H1 (cell line): Measurements from ENCODE around the gene DNAJC17. TPM values are rescaled to one million over a fixed set of nuclear protein-coding genes. Genes with fewer than 3 reads are reported as not detected.

Source experiments
- CTCF ChIA-PET: fragments of 300-600 bp; sonication (Branson Sonifier 250); formaldehyde crosslinking; loops from one replicate; lab custom pipeline; 2021; ENCODE audit not compliant: partially characterized antibody; lab: Charles Lee
- POLR2A ChIA-PET: fragments of 300-600 bp; sonication (Branson Sonifier 250); formaldehyde crosslinking; loops from one replicate; lab custom pipeline; 2021; ENCODE audit warnings: inconsistent platforms; ENCODE audit not compliant: partially characterized antibody; lab: Charles Lee
- DNase-seq, 2 experiments: peaks; one replicate each; pipeline versions ENCODE4 v3.0.0 to v3.0.0-alpha.2; 2010 to 2022; ENCODE audit warnings: low spot score in 2 of 2, low read depth in 1 of 2, mixed read lengths in 1 of 2
- FAIRE-seq: peaks from 2 replicates; lab custom pipeline; 2011; peaks lifted over from hg19 to GRCh38; lab: Jason Lieb, UNC
- H2AFZ ChIP-seq: 2 replicates; pipeline ENCODE4 v1.8.1; 2012; ENCODE audit warnings: low read length, inconsistent platforms
- H2AK5ac ChIP-seq: 2 replicates; pipeline ENCODE4 v1.6.1; 2013; ENCODE audit warnings: low read depth, low read length
- H2BK120ac ChIP-seq: replicated peaks from 2 replicates; pipeline ENCODE3; 2013; ENCODE audit warnings: low read depth, low read length, inconsistent platforms
- H2BK12ac ChIP-seq: 2 replicates; pipeline ENCODE4 v1.6.1; 2013; ENCODE audit warnings: low read depth, low read length
- H2BK15ac ChIP-seq: 2 replicates; pipeline ENCODE4 v1.6.1; 2013; ENCODE audit warnings: low read length
- H2BK20ac ChIP-seq: 2 replicates; pipeline ENCODE4 v1.6.1; 2013; ENCODE audit warnings: low read length
- H2BK5ac ChIP-seq: 2 replicates; pipeline ENCODE4 v1.6.1; 2013; ENCODE audit warnings: low read depth, low read length
- H3K14ac ChIP-seq: 2 replicates; pipeline ENCODE4 v1.6.1; 2013; ENCODE audit warnings: inconsistent platforms; ENCODE audit not compliant: insufficient read length
- H3K18ac ChIP-seq: 2 replicates; pipeline ENCODE4 v1.6.1; 2013; ENCODE audit warnings: low read length; ENCODE audit errors: extremely low read depth
- H3K23ac ChIP-seq: 2 replicates; pipeline ENCODE4 v1.6.1; 2013; ENCODE audit warnings: inconsistent platforms; ENCODE audit not compliant: insufficient read length
- H3K23me2 ChIP-seq: 2 replicates; pipeline ENCODE4 v1.6.1; 2013; ENCODE audit warnings: low read depth, low read length
- H3K27ac ChIP-seq: 2 replicates; pipeline ENCODE4 v1.6.1; 2011; ENCODE audit warnings: low read depth, low read length, inconsistent platforms
- H3K27me3 ChIP-seq, 4 experiments: replicated peaks in 1 of 4; 1 replicate in 1 of 4; 2 replicates in 3 of 4; pipeline versions ENCODE4 v1.6.1 to v1.8.1; 2011 to 2013; ENCODE audit warnings: low read length in 3 of 4, mild to moderate bottlenecking in 3 of 4, inconsistent platforms in 2 of 4, mixed read lengths in 2 of 4, moderate library complexity in 1 of 4; ENCODE audit not compliant: control insufficient read depth in 3 of 4, insufficient read depth in 3 of 4; ENCODE audit errors: extremely low read depth in 1 of 4
- H3K36me3 ChIP-seq, 4 experiments: 2 replicates each; pipeline versions ENCODE4 v1.6.1 to v1.8.1; 2011 to 2013; ENCODE audit warnings: mild to moderate bottlenecking in 4 of 4, low read length in 3 of 4, moderate library complexity in 2 of 4, control low read depth in 1 of 4, inconsistent platforms in 1 of 4; ENCODE audit not compliant: insufficient read depth in 4 of 4, control insufficient read depth in 2 of 4
- H3K4ac ChIP-seq: replicated peaks from 2 replicates; pipeline ENCODE3; 2013; ENCODE audit warnings: low read length, low read depth, mixed read lengths, inconsistent platforms; ENCODE audit not compliant: insufficient read length
- H3K4me1 ChIP-seq, 4 experiments: replicated peaks in 1 of 4; 1 replicate in 1 of 4; 2 replicates in 3 of 4; pipeline versions ENCODE4 v1.6.1 to v1.8.1; 2011 to 2013; ENCODE audit warnings: low read length in 3 of 4, inconsistent platforms in 2 of 4, mixed read lengths in 1 of 4; ENCODE audit not compliant: insufficient read depth in 4 of 4, control insufficient read depth in 3 of 4
- H3K4me2 ChIP-seq, 2 experiments: 2 replicates each; pipeline versions ENCODE4 v1.6.1 to v1.8.1; 2011 to 2013; ENCODE audit warnings: low read depth in 2 of 2, low read length in 2 of 2, control low read depth in 1 of 2, inconsistent platforms in 1 of 2, mild to moderate bottlenecking in 1 of 2; ENCODE audit not compliant: insufficient read depth in 1 of 2
- H3K4me3 ChIP-seq, 4 experiments: fragments of 200-600, 300-600 bp in 1 of 4; sonication (generic), shearing (Covaris generic), sonication (Bioruptor Twin) in 1 of 4; 2 replicates each; pipeline versions ENCODE4 v1.5.1 to v1.8.1; 2011 to 2016; ENCODE audit warnings: low read length in 4 of 4, low read depth in 3 of 4, control low read depth in 2 of 4, inconsistent platforms in 2 of 4, mild to moderate bottlenecking in 2 of 4, mixed read lengths in 1 of 4, moderate library complexity in 1 of 4; ENCODE audit not compliant: insufficient read depth in 2 of 4; ENCODE audit errors: extremely low read depth in 1 of 4
- H3K56ac ChIP-seq: replicated peaks from 2 replicates; pipeline ENCODE3; 2013; ENCODE audit warnings: low read depth, mild to moderate bottlenecking, mixed read lengths, low read length, inconsistent platforms; ENCODE audit not compliant: insufficient read length
- H3K79me1 ChIP-seq: 2 replicates; pipeline ENCODE4 v1.6.1; 2013; ENCODE audit warnings: low read depth, low read length, control low read depth
- H3K79me2 ChIP-seq, 2 experiments: 2 replicates each; pipeline versions ENCODE4 v1.6.1 to v1.8.1; 2012 to 2013; ENCODE audit warnings: low read length in 2 of 2, mild to moderate bottlenecking in 2 of 2, inconsistent platforms in 1 of 2; ENCODE audit not compliant: insufficient read depth in 2 of 2, control insufficient read depth in 1 of 2
- H3K9ac ChIP-seq, 4 experiments: replicated peaks in 1 of 4; 1 replicate in 1 of 4; 2 replicates in 3 of 4; pipeline versions ENCODE4 v1.6.1 to v1.8.1; 2011 to 2013; ENCODE audit warnings: low read depth in 3 of 4, low read length in 3 of 4, control low read depth in 2 of 4, mild to moderate bottlenecking in 2 of 4, moderate library complexity in 2 of 4, inconsistent platforms in 1 of 4; ENCODE audit errors: extremely low read depth in 1 of 4
- H3K9me3 ChIP-seq, 2 experiments: 2 replicates each; pipeline versions ENCODE4 v1.6.1 to v1.8.1; 2012 to 2013; ENCODE audit warnings: mild to moderate bottlenecking in 2 of 2, moderate library complexity in 2 of 2, control low read depth in 1 of 2, inconsistent platforms in 1 of 2, low read depth in 1 of 2, low read length in 1 of 2, mixed read lengths in 1 of 2; ENCODE audit not compliant: insufficient read depth in 2 of 2
- H4K20me1 ChIP-seq, 2 experiments: replicated peaks in 1 of 2; 2 replicates each; pipeline versions ENCODE3 to v1.8.1; 2011 to 2013; ENCODE audit warnings: inconsistent platforms in 2 of 2, low read length in 2 of 2, mild to moderate bottlenecking in 1 of 2; ENCODE audit not compliant: insufficient read depth in 2 of 2, control insufficient read depth in 1 of 2
- H4K5ac ChIP-seq: 2 replicates; pipeline ENCODE4 v1.6.1; 2013; ENCODE audit warnings: low read length, low read depth, mixed read lengths, inconsistent platforms; ENCODE audit not compliant: insufficient read length
- H4K8ac ChIP-seq: 2 replicates; pipeline ENCODE4 v1.8.0; 2013; ENCODE audit warnings: mild to moderate bottlenecking, moderate library complexity, low read length, inconsistent platforms; ENCODE audit not compliant: insufficient read depth; ENCODE audit errors: extremely low read depth
- H4K91ac ChIP-seq: replicated peaks from 2 replicates; pipeline ENCODE3; 2013; ENCODE audit warnings: low read length, mixed read lengths, inconsistent platforms; ENCODE audit not compliant: insufficient read length
- CTCF ChIP-seq, 3 experiments: IDR thresholded peaks; 1 replicate in 2 of 3; 2 replicates in 1 of 3; pipeline versions ENCODE4 v1.5.1 to v1.6.1; 2011; ENCODE audit warnings: low read length in 3 of 3, mild to moderate bottlenecking in 3 of 3, inconsistent platforms in 2 of 3, low read depth in 1 of 3, moderate library complexity in 1 of 3; ENCODE audit not compliant: insufficient read depth in 1 of 3; ENCODE audit errors: control extremely low read depth in 1 of 3
- E2F6 ChIP-seq: IDR thresholded peaks from 2 replicates; pipeline ENCODE4 v1.6.1; 2012; ENCODE audit warnings: inconsistent platforms
- NANOG ChIP-seq: IDR thresholded peaks from 2 replicates; pipeline ENCODE4 v1.6.1; 2011; ENCODE audit warnings: low read length, low read depth, mild to moderate bottlenecking, inconsistent platforms; ENCODE audit not compliant: insufficient read depth, poor library complexity, severe bottlenecking
- RAD21 ChIP-seq, 2 experiments: IDR thresholded peaks in 1 of 2; conservative IDR thresholded peaks in 1 of 2; 2 replicates each; pipeline ENCODE4 v1.6.1; 2011; ENCODE audit warnings: low read depth in 2 of 2, low read length in 2 of 2, improper control_type of control experiment in 1 of 2, inconsistent platforms in 1 of 2, mild to moderate bottlenecking in 1 of 2, moderate library complexity in 1 of 2
- RNF2 ChIP-seq: fragments of 200-900, 300-1000 bp; sonication (generic); IDR thresholded peaks from 2 replicates; pipeline ENCODE4 v1.7.1; 2016; ENCODE audit warnings: borderline replicate concordance, low read depth, mild to moderate bottlenecking, antibody characterized with exemption, low read length; ENCODE audit not compliant: poor library complexity, severe bottlenecking; ENCODE audit errors: missing control alignments
- TAF7 ChIP-seq: optimal IDR thresholded peaks from 2 replicates; pipeline ENCODE3; 2011; ENCODE audit warnings: low read depth, mild to moderate bottlenecking, inconsistent platforms, low read length, moderate library complexity, borderline replicate concordance
- WGBS, 2 experiments: shearing (Covaris generic) in 1 of 2; methylation state at CpG; one replicate each; pipeline versions ENCODE4 v1.1.6 to v1.1.7; 2013 to 2015; ENCODE audit warnings: low lambda C conversion rate in 2 of 2, mixed read lengths in 2 of 2, inconsistent platforms in 1 of 2, low coverage in 1 of 2, missing lambda C conversion rate in 1 of 2; ENCODE audit not compliant: insufficient replicate concordance in 2 of 2, insufficient coverage in 1 of 2, insufficient read length in 1 of 2; ENCODE audit errors: extremely low coverage in 1 of 2, missing lambda C conversion rate in 1 of 2; 5-methylcytosine and 5-hydroxymethylcytosine counted together
- polyA plus RNA-seq, 7 experiments: library from polyadenylated mRNA; depleted of rRNA in 3 of 7; stranded (reverse) in 5 of 7; unstranded in 2 of 7; fragments of >200 nt in 5 of 7; fragments of 200-250 nt in 2 of 7; gene quantifications; 1 replicate in 5 of 7; 2 replicates in 1 of 7; 4 replicates in 1 of 7; pipeline versions ENCODE4 v1.2.1 to v1.2.3, GENCODE V29; 2011 to 2013; ENCODE audit warnings: missing spikeins in 2 of 7, mixed read lengths in 2 of 7
- total RNA-seq: library from RNA; stranded (reverse); fragmentation: NEBNext Ultra II Directional; extraction: Animal tissue kit (Norgen Biotek cat#: 25700); gene quantifications from 2 replicates; pipeline ENCODE4 v1.2.1, GENCODE V29; 2021

DNAJC17 gene
- total and polyA plus RNA-seq, 2 of the 8 experiments (the other 6 are each of a cell fraction or from before 2014, with no cell fraction given), result 39.5 to 45.4 TPM

DNA sequence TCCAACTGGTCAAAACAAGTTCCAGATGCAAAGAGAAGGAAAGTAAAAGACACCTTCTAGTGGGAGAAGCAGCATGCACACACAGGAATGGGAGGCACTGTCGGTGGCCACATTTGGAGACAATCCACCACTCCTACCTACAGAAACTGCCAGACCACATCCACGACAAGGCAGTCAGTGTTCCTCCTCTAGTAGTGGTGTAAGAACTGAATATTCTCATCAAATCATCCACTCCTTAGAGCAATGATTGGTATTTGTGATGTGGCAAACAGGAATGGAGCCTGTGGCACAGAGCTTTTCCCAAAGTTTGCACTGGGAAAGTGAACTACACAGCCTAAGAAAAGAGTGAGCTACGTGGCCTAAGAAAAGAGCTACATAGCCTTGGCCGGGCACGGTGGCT, 31.5 kb upstream of the DNAJC17 start:
- Histone ChIP-seq H4K8ac (no peak overlapping the region), H3K27me3 (peaks cover 0 to 2% (median 0%) of the 10 kb centered on the region in 4 experiments; a peak in 1 of 7 replicates), H3K4ac (no peak overlapping the region), H3K79me2 (no peaks in the 10 kb centered on the region), H4K91ac (no peak overlapping the region), H4K20me1 (no peaks in the 10 kb centered on the region), H3K4me1 (peaks cover 0 to 5% (median 1%) of the 10 kb centered on the region in 4 experiments; a peak in 3 of 7 replicates), H2BK12ac (peak overlapping the region; percentile 88; the same call in 1 of the 2 replicates), H3K23me2 (peaks cover 6% of the 10 kb centered on the region), H2AK5ac (0 out of 2 replicates have a peak overlapping the region, but pooled peaks have one; percentile 19), H2BK120ac (no peak overlapping the region), H3K9ac (no peak overlapping the region), H2BK20ac (no peak overlapping the region), H3K14ac (no peak overlapping the region), H3K56ac (no peak overlapping the region), H2AFZ (no peak overlapping the region), H2BK5ac (0 out of 2 replicates have a peak overlapping the region, but pooled peaks have one; percentile 30), H3K23ac (no peak overlapping the region), H2BK15ac (no peak overlapping the region), H3K4me3 (no peak overlapping the region), H3K4me2 (no peak overlapping the region), H3K36me3 (no peaks in the 10 kb centered on the region), H3K9me3 (no peaks in the 10 kb centered on the region), H3K79me1 (no peaks in the 10 kb centered on the region; the same call in 1 of the 2 replicates), H3K18ac (no peak overlapping the region), H4K5ac (no peak overlapping the region), H3K27ac (no peak overlapping the region)
- FAIRE-seq (no peak), DNase-seq (no peak)
- 94% methylated on average over 5 of the region's 5 CpGs; no CpG with 5 or more reads in 1 of the 2 experiments for WGBS, 2 experiments
- CTCF ChIA-PET, result interaction anchor here (0.8 to 14.5 kb wide), 6 partner anchors 18 to 248 kb away, joined by 3 to 157 read pairs (median 4); partner anchors contain the start of gene VPS18
- TF ChIP-seq RNF2, result no peak
- no peak for TF ChIP-seq CTCF (IDR thresholded peaks at IDR 0.05; ENCODE audit: control extremely low read depth in 1 of 3, insufficient read depth in 1 of 3, low read depth in 1 of 3, low read length in 3 of 3)
- no peak for TF ChIP-seq TAF7
- no peak for TF ChIP-seq RAD21 (IDR thresholded peaks at IDR 0.05 in 1 of 2, conservative IDR thresholded peaks at IDR 0.05 in 1 of 2; ENCODE audit: low read depth in 2 of 2, low read length in 2 of 2)
- no peak for TF ChIP-seq NANOG
- no peak for TF ChIP-seq E2F6
- POLR2A ChIA-PET, result interaction anchor here (1.1 to 1.6 kb wide), 2 partner anchors 15 to 20 kb away, joined by 3 to 4 read pairs; no protein-coding TSS in a partner anchor
